Bladder microvascular endothelial cell (primary cell): ENCODE measurements around the gene MAPK1. TPM values are rescaled to one million over a fixed set of nuclear protein-coding genes. Genes with fewer than 3 reads are reported as not detected.

Experiments
- total RNA-seq: library from RNA; depleted of rRNA; stranded (reverse); fragments of >200 nt; gene quantifications from 2 replicates; pipeline ENCODE4 v1.2.3, GENCODE V29; 2014

Gene MAPK1
- 32.1 and 66.0 TPM in 2 replicates for total RNA-seq

GRCh38 chr22:21867528-21868266, at the start of gene MAPK1:
Gene MAPK1 (minus strand): TSS chr22:21867645. CDS start chr22:21867440, 205 bp downstream.

GRCh38 chr22:21735200-21736083, 132.0 kb downstream of the MAPK1 start, which contains the start of gene YPEL1:
Gene YPEL1 (minus strand): TSS chr22:21735794. CDS start chr22:21710744, 25,050 bp downstream.

Other genes starting within 250 kb of the MAPK1 start
- 10.6 and 14.1 TPM in 2 replicates for gene YDJC, start 237.6 kb downstream of the MAPK1 start, total RNA-seq
- 0.13 and 0.16 TPM in 2 replicates for gene CCDC116, start 234.9 kb downstream of the MAPK1 start, total RNA-seq
- 19.1 and 53.1 TPM in 2 replicates for gene SDF2L1, start 225.3 kb downstream of the MAPK1 start, total RNA-seq
- 11.2 and 26.1 TPM in 2 replicates for gene PPIL2, start 201.6 kb downstream of the MAPK1 start, total RNA-seq
- 2.9 and 8.3 TPM in 2 replicates for gene YPEL1, start 131.9 kb downstream of the MAPK1 start, total RNA-seq
- gene PPM1F, start 85.2 kb upstream of the MAPK1 start, total RNA-seq = 147 and 182 TPM in 2 replicates
- gene TOP3B, start 115.1 kb upstream of the MAPK1 start, total RNA-seq = 16.2 and 38.8 TPM in 2 replicates